Stimulated activated naive CD4-positive, alpha-beta T cell treated with Interleukin-2 at 50 U/mL for 16 hours (primary cell): ENCODE data around the gene PRRX2.
"Not testable (repeated sequence)": the region's sequence is repeated elsewhere in the genome, so short reads cannot be mapped to it uniquely, and the experiment has no call there.

ENCODE experiments used
- DNase-seq: peaks from one replicate; lab custom pipeline; 2025; lab: John Stamatoyannopoulos, UW

Gene PRRX2

DNA sequence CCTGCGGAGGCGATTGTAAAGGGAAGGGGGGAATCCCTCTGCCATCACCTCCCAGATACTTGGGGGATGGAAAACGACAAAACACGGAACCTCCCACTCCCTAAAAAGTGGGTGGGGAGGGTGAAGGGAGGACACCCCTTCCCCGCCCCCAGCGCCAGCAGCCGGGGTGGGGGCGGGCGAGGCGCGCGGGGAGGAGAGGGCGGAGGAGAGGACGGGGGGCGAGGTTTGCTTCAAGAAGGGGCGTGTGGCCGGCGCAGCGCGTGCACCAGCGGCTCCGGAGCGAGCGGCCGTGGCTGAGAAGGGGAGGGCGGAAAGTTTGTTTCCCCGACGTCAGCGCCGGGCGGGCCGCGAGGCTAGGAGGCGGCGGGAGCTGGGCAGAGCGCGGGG, at the start of gene PRRX2:
Gene PRRX2 (plus strand): TSS at position 259 of the 387 bp plus-strand sequence. CDS start 221 bp downstream, outside the sequence.
- peak; percentile 11 for DNase-seq

- DNase-seq, result no peak
Measured at GRCh38 chr9:129617167-129617566, 48.3 kb upstream of the PRRX2 start.

DNA sequence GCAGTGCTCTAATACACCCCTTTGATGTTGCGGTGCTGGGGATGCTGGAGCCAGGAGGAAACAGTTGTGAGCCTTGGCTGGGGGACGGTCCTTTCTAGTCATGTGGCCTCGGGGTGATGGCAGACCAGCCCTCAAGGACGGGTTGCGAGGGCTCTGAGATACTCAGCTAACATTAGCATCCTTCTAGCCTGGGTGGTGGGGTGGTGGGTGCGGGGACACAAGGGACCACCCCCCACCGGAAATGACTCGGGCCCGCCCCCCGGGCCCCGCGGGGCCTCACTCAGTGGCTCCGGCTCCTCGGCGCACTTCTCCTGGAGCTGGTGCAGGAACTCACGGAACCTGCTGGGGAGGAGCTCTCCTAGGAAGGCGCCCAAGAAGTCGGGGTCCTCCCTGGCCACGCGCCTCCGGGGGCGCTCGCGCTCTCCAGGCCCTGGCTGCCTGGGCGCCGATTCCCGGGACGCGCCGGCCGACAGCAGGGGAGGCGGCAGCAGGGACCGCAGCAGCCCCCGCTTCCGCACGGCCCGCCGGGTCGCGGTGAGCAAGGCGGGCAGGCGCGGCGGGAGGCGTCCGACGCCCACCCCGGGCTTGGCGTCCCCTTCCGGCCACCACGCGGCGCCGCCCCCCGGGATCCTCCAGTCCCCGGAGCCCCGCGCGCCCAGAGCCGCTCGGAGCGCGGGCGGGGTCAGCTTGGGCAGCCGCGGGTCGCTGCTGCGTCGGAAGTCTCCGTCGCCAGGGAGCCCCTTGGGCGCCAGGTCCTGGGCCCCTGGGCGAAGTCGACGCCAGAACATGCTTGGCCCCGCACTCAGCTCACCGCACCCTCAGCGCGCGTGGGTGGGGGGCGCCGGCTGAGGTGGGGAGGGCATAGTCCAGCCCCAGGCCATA, 45.4 kb upstream of the PRRX2 start:
- no peak for DNase-seq

DNA sequence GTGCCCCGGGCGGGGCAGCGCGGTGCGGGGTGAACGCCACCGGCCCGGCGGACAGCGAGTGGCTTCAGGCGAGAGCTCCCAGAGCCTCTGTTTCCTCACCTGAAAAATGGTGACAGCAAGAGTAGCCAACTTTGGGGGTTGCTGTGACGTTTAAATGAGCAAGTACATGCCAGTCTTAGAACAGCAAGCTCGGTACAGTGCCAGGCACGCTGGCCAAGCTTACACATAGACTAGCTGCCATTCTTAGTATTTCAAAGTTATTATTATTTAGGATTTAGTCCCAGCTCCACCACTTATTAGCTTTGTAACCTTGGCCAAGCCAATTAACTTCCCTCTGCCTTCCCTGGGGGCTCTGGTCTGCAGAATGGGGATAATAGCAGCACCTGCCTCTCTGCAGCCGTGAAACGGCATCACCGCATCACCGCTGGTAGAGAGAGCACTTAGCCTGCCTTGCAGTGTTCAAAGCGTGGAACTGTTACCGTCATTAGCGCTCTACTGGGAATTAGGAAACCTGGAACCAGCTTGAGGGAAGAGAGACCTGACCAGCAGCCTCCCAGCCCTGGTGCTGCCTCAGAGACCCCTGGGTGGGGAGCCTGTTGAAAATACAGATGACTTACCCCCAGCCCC, 44.7 kb upstream of the PRRX2 start, which contains the start of gene C9orf50:
Gene C9orf50 (minus strand): TSS at position 433 of the 627 bp plus-strand sequence. CDS start 527 bp downstream, outside the sequence.
- no peak for DNase-seq

- DNase-seq, result no peak
Measured at GRCh38 chr9:129623331-129623730, 42.1 kb upstream of the PRRX2 start.

- DNase-seq, result peak; percentile 66
Measured at GRCh38 chr9:129624168-129624759, 41.2 kb upstream of the PRRX2 start.

GRCh38 chr9:129624947-129625346, 40.5 kb upstream of the PRRX2 start:
- no peak for DNase-seq

- peak; percentile 79 for DNase-seq
Measured at GRCh38 chr9:129626079-129626624, 39.3 kb upstream of the PRRX2 start, which contains the start of gene NTMT1. Gene NTMT1 (plus strand): TSS chr9:129626163. CDS start chr9:129632704, 6,541 bp downstream.

GRCh38 chr9:129626625-129627284, 38.7 kb upstream of the PRRX2 start:
- DNase-seq, result peak; percentile 35

DNA sequence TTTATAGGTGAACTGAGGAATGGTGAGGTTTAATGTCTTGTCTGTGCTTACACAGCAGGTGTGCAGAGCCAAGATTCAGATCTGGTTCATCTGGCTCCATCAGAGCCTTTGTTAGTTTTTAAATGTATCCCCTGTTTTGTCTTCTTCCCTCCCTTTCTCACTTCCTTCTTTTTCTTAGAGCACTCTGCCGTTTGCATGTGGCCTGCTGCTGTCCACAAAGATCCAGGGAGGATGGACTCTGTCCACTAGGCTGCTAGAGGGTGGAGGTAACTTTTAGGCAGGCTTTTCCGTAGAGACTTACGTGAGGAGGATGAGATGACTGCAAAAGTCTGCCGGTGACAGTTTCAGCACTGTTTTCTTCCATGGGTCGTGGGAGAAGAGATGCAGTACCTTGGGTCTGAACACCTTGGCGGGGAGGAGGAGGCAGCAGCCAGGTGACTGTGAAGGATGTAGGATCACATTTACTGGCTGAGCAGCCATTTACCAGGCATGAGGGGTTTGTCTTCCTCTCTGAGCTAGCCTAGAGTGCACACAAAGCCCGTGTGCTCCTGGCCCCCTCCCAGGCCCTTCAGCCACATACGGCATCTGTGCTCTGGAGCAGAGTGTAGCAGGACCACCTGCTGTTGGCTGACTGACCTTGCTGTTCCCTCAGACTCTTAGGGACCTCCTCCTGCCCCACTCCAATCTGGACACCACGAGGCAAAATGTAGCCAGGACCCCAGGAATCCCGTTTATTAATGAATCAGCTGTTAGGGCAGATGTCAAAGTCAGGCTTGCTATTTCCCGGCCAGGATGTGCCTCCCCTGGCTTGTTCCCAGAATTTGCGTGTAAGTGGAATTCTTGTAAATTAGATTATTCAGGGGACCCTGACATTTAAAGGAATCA, 37.6 kb upstream of the PRRX2 start:
- DNase-seq, result no peak

DNA sequence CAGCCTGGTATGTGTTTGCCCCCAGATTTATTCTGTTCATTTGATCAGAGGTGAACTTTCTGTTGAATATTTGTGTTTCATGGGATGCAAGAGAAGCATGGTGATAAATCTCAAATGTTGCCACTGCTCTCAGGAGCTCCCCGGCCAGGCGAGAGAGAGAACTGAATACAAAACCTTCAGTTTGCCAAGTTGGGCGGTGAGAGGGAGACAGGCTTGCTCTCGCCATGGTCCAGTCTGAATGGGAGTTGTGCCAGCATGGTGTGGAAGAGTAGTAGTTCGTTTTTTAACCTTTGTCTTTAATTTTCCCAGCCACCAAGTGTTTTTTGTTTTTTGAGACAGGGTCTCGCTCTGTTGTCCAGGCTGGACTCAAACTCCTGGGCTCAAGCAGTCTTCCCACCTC, 36.7 kb upstream of the PRRX2 start:
- DNase-seq, result no peak

DNA sequence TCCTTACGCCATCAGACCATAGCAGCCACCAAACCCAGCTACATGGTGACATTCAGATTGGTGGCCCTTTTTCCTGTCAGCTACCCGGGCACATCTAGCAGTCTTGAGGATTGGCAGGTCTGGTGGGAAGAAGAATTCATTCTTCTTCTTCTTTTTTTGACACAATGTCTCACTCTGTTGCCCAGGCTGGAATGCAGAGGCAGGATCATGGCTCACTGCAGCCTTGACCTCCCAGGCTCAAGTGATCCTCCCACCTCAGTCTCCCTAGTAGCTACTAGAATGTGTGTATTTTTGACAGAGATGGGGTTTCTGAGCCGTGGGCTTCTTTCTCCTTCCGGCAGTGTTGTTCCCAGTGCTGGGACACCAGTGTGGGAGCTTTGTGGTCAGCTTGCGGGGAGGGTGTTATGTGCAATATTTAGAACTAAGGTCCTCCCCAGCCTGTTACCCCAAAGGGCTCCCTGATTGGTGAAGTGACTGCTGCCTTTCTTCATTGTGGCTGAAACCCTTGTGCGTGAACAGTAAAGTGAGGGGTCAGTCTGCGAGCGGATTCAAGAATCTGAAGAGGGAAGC, 36.1 kb upstream of the PRRX2 start:
- no peak for DNase-seq

DNA sequence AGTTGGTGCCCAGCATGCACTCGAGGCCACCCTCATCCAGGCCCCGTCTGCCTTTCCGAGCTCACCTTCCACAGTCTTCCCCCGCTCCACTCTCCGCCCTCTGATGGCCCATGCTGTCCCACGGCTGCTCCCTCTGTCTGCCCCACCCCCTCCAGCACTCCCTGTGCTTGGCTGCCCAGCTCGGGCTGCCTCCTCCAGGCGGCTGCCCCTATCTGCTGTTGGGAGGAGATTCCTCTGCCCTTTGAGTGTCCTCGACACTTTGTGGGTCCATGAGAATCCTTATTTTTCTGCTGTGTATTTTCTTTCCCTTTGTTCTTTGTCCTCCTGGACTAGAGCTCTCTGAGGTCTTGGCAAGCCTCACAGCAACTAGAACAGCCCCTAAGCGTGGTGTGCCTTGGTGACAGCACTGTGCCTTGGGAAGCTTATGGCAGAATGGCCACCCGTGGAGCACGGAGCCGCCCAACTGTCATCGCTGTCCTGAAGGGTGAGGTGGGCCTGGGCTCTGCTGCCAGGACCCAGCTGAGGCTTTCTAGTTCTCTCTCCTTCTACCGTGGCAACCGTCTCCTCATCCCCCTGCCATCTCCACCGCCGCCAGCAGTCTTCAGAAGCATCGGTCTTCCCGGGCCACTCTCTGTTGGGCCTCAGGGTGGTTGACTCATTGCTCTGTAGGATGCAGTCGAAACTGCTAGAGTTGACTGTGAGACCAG, 34.3 kb upstream of the PRRX2 start:
- DNase-seq, result no peak

GRCh38 chr9:129631674-129632129, 33.7 kb upstream of the PRRX2 start:
- no peak for DNase-seq

DNA sequence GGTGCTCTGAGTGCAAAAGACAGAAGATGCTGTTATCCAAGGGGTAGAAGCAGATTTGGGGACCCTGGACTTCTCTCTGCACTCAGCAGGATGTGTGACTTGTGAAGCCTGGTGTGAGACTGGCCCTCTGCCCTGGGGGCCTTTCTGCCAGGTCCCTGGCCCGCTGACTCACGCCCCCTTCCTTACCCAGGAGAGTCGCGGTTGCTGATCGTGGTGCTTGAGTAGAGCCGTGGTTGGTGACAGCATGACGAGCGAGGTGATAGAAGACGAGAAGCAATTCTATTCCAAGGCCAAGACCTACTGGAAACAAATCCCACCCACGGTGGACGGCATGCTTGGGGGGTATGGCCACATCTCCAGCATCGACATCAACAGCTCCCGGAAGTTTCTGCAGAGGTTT, 33.0 kb upstream of the PRRX2 start:
- DNase-seq, result no peak

- no peak for DNase-seq
Measured at GRCh38 chr9:129633207-129633606, 32.2 kb upstream of the PRRX2 start.

DNA sequence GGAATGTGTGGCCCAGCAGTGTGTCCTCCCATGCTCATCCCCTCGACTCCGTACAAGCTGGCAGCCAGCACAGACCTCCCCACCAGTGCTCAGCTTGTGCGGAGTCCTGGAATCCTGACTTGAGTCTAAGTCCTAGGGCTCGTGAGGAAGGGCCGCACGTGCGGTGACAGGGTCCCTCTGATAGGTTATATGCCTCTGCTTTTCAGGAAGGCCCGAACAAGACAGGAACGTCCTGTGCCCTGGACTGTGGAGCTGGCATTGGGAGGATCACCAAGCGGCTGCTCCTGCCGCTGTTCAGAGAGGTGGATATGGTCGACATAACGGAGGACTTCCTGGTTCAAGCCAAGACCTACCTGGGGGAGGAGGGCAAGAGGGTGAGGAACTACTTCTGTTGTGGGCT, 31.6 kb upstream of the PRRX2 start:
- no peak for DNase-seq

DNA sequence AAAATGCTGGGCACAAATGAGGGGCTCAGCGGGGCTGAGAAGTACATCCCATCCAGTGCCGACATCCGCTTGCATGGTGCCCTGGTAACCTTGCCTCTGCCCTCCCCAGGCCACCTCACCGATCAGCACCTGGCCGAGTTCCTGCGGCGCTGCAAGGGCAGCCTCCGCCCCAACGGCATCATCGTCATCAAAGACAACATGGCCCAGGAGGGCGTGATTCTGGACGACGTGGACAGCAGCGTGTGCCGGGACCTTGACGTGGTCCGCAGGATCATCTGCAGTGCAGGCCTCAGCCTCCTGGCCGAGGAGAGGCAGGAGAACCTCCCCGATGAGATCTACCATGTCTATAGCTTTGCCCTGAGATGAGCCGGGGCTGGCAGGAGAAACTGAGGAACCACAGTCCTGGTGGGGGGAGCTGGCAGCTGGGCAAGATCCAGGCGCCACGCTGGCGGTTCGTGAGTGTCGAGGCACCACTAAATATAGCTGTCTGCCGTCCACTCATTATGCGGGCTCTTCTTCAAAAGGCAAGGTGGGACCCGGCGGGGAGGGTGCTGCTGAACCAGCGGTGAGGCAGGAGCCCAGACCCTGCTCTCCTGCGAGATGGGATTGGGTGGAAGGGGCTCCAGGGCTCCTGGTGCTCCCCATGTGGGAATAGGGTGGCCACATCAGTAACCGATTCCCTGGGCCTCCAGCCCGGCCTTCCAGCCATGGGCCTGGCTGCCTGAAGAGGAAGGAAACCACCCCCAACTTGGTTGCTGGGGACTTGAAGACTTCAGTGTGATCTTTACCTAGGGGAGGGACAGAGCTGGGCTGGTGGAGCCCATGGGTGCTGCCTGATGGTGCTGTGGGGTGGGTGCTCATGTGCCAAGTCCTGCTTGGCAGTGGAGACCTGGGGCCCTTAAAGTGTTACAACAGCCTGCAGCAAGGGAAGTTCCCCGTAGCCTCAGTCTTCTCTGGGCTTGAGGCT, 30.1 kb upstream of the PRRX2 start:
- DNase-seq, result no peak

GRCh38 chr9:129636343-129636742, 29.1 kb upstream of the PRRX2 start:
- DNase-seq, result not testable (repeated sequence)
